Ovary (tissue), 3 donors: ENCODE measurements around the gene MIA.
"Not testable (repeated sequence)": the region's sequence is repeated elsewhere in the genome, so short reads cannot be mapped to it uniquely, and the experiment has no call there.

ENCODE experiments used
- EP300 ChIP-seq: sonication (generic); formaldehyde crosslinking; IDR thresholded peaks from one replicate; pipeline ENCODE4 v1.6.1; 2017; ENCODE audit warnings: antibody characterized with exemption
- POLR2A ChIP-seq: fragments of 450-650 bp; IDR thresholded peaks from one replicate; pipeline ENCODE4 v1.6.1; 2017; ENCODE audit warnings: antibody characterized with exemption, mild to moderate bottlenecking, moderate library complexity
- TF ChIP-seq, protein P1 (sequence below), 3 donors: fragments of 450-650 bp in 2 of 3; fragments of 200-600 bp in 1 of 3; IDR thresholded peaks; one replicate each; pipeline versions ENCODE4 v1.5.1 to v1.8.0; 2016 to 2022; ENCODE audit warnings: antibody characterized with exemption in 3 of 3, mild to moderate bottlenecking in 1 of 3
- donor health status: DM: no; HTN: no; CAD: no.

DNA sequence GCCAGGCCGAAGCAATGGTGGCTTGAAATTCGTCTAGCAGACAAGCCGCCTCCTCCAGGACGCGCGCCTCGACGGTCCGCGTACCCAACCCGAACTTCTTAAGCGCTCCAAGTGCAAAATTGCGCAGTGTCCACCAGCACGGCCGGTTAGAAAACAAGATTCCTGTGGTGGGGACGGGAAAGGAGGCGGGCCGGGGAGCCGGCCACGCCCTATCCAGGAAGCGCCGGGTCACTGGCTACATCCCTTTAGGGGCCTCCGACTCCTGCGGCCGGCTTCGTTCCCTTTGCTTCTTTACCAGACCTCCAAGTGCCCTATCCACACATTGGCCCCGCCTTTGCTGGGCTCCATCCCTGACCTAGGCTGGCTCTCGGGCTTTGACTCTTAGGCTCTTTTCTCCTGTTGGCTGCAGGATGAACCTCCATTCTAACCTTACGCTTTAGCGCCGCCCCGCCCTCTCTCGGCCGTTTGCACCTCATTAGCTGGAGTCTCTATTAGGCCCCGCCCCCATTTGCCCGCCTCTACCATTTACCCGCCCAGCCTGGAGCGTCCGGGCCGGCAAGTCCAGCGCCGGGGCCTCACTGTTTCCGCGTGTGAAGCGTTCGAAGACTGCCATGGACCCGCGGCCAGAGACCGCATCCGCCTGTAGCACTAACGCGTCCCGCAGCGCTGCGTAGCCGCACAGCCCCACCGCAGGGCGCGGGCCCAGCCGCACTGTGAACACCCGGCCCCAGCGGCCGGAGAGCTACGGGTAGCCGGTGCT is 35.5 kb downstream of the MIA start:
- TF ChIP-seq, protein P1, sequence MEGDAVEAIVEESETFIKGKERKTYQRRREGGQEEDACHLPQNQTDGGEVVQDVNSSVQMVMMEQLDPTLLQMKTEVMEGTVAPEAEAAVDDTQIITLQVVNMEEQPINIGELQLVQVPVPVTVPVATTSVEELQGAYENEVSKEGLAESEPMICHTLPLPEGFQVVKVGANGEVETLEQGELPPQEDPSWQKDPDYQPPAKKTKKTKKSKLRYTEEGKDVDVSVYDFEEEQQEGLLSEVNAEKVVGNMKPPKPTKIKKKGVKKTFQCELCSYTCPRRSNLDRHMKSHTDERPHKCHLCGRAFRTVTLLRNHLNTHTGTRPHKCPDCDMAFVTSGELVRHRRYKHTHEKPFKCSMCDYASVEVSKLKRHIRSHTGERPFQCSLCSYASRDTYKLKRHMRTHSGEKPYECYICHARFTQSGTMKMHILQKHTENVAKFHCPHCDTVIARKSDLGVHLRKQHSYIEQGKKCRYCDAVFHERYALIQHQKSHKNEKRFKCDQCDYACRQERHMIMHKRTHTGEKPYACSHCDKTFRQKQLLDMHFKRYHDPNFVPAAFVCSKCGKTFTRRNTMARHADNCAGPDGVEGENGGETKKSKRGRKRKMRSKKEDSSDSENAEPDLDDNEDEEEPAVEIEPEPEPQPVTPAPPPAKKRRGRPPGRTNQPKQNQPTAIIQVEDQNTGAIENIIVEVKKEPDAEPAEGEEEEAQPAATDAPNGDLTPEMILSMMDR (IDR thresholded peaks at IDR 0.05), result peak in 1 of 3 donors; percentile 27
- not testable (repeated sequence) for TF ChIP-seq POLR2A, EP300
